Lower lobe of right lung (tissue), 2 donors: Measurements from ENCODE around the gene PRM1. TPM values are rescaled to one million over a fixed set of nuclear protein-coding genes. Genes with fewer than 3 reads are reported as not detected.

ENCODE experiments used
- ATAC-seq, 2 donors: fragments of 200-7000 bp; cut with Tn5 transposase; one replicate each; pipeline ENCODE4 v1.9.1; 2020 to 2022; ENCODE audit warnings: mild to moderate bottlenecking in 2 of 2, moderate library complexity in 2 of 2
- DNase-seq: peaks from one replicate; pipeline ENCODE4 v3.0.0-alpha.2; 2020
- H3K27ac ChIP-seq: fragments of 200-600 bp; one replicate; pipeline ENCODE4 v1.8.0; 2022
- H3K27me3 ChIP-seq: fragments of 200-600 bp; one replicate; pipeline ENCODE4 v1.8.0; 2022; ENCODE audit warnings: low read depth
- H3K36me3 ChIP-seq: fragments of 200-600 bp; one replicate; pipeline ENCODE4 v1.8.0; 2022; ENCODE audit warnings: mild to moderate bottlenecking
- H3K4me1 ChIP-seq: fragments of 200-600 bp; one replicate; pipeline ENCODE4 v1.8.0; 2022
- H3K4me3 ChIP-seq: fragments of 200-600 bp; one replicate; pipeline ENCODE4 v1.8.0; 2022; ENCODE audit warnings: mild to moderate bottlenecking
- H3K9me3 ChIP-seq: fragments of 200-600 bp; one replicate; pipeline ENCODE4 v1.8.0; 2022
- intact Hi-C: fragments of 100-400 bp; cut with DNase I; formaldehyde crosslinking; loops from one replicate; pipeline ENCODE4 v1.11.0; 2022
- total RNA-seq: library from RNA; stranded (reverse); fragmentation: NEBNext Ultra II Directional; extraction: Animal tissue kit (Norgen Biotek cat#: 25700); gene quantifications from one replicate; pipeline ENCODE4 v1.2.1, GENCODE V29; 2021
- TF ChIP-seq, protein P1 (sequence below): fragments of 200-600 bp; IDR thresholded peaks from one replicate; pipeline ENCODE4 v1.8.0; 2022; ENCODE audit warnings: antibody characterized with exemption, mild to moderate bottlenecking
- donor health status: DM: no; HTN: yes; CAD: no; lungs with severe emphysema.

Gene PRM1
- total RNA-seq, 1 donor from 2014 or later: not detected

DNA sequence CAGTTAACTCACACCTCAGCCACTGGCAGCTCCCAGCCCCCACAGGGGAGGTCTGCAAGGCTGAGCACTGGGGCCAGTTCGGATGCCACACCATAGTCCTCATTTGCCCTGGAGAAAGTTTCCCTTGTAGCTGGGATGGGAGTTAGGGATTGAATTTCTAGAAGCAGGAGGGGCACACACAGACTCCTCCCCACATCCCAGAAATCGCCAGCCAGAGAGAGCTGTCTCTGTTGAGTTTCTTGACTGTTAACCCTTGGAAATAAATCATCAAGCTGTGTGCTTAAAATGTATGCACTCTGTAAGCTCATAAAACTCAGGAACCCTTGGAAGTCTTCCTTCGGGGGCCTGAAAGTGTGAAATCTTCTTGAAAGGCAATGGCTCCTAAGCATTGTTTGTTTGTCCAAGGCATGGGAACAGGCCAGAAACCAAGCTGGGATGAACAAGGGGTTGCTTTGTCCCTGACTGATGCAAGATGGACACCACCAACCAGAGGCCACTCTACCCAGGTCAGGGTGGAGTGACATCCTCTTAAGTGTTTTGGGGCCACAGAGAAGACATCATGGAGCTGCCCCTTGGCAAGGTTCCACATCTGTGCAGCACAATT, 7.3 kb downstream of the PRM1 start:
- DNase-seq (no peak), ATAC-seq (no peak)
- H3K4me1 ChIP-seq: no peaks in the 10 kb centered on the region
- no peaks in the 10 kb centered on the region for H3K36me3 ChIP-seq
- TF ChIP-seq, protein P1, sequence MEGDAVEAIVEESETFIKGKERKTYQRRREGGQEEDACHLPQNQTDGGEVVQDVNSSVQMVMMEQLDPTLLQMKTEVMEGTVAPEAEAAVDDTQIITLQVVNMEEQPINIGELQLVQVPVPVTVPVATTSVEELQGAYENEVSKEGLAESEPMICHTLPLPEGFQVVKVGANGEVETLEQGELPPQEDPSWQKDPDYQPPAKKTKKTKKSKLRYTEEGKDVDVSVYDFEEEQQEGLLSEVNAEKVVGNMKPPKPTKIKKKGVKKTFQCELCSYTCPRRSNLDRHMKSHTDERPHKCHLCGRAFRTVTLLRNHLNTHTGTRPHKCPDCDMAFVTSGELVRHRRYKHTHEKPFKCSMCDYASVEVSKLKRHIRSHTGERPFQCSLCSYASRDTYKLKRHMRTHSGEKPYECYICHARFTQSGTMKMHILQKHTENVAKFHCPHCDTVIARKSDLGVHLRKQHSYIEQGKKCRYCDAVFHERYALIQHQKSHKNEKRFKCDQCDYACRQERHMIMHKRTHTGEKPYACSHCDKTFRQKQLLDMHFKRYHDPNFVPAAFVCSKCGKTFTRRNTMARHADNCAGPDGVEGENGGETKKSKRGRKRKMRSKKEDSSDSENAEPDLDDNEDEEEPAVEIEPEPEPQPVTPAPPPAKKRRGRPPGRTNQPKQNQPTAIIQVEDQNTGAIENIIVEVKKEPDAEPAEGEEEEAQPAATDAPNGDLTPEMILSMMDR: no peak
- H3K27me3 ChIP-seq: no peaks in the 10 kb centered on the region
- H3K27ac ChIP-seq: no peak overlapping the region
- H3K4me3 ChIP-seq: no peak overlapping the region
- intact Hi-C loops: no loop called here
- no peaks in the 10 kb centered on the region for H3K9me3 ChIP-seq

DNA sequence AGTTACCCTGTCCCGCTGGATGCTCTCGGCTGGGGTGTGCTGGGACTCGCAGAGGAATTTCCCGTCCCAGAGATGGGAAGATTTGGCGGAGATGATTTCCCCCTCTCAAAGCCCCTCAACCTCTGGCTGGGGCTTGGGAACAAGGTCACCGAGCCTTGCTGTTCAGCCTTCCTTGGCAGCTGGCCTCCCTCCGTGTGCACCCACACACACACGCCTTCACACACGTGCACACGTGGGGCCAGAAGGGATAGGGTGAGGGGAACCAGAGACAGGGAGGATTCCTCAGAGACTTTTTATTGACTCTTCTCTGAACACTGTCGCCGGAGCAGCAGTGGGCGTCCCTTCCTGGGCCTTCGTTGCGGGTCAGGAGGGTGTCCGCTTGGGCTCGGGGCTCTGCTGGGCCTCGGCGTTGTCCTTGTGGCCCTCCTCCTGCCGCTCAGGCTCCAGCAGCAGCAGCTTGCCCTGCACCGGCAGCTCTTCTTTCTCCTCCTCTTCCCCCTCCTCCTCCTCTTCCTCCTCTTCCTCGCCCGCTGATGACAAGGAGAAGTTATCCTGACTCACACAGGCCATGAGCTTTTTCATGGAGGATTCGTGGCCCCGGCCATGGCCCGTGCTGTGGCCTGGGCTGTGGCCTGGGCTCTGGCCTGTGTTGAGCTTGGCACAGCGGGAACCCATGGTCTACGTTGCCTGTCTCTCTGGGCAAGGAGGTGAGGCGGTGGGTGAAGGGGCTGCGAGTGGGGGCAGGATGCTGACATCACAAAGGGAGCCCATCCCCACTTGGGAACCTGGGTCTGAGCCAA, 8.0 kb downstream of the PRM1 start, which contains the start of gene PRM3:
Gene PRM3, minus strand, starts transcription at position 709 of the 800 bp plus-strand sequence. Its CDS starts 34 bp downstream, at position 675.
- DNase-seq: no peak
- intact Hi-C loops: no loop called here
- TF ChIP-seq, protein P1: no peak
- Histone ChIP-seq H3K27me3 (no peaks in the 10 kb centered on the region), H3K4me3 (no peak within 1 kb of the TSS), H3K4me1 (no peaks in the 10 kb centered on the region), H3K9me3 (no peaks in the 10 kb centered on the region), H3K27ac (no peak within 1 kb of the TSS), H3K36me3 (no peaks in the 10 kb centered on the region)
- no peak for ATAC-seq

DNA sequence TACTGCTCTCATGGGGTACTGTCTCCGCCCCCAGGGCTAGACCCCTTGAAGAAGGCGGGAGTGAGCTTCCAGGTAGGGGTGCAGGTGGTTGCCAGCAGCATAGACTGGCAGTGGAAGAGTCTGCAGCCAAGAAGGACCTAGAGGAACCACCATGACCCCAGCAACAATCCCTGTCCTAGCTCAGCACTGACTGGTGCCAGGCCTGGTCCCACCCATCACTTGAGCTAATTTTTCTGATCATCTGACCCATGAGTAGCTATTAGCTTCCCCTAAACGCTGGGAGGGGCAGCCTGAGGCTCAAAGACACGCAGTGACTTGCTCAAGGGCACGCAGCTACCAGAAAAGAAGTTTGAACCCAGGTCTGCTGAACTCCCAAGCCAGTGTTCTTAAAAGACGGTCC, 8.6 kb downstream of the PRM1 start:
- ATAC-seq (peak in 1 of 2 donors; percentile 34), DNase-seq (no peak)
- Histone ChIP-seq H3K4me3 (no peak overlapping the region), H3K36me3 (no peaks in the 10 kb centered on the region), H3K27ac (no peak overlapping the region), H3K4me1 (no peaks in the 10 kb centered on the region), H3K9me3 (no peaks in the 10 kb centered on the region), H3K27me3 (no peaks in the 10 kb centered on the region)
- intact Hi-C loops: no loop called here
- TF ChIP-seq, protein P1: no peak

DNA sequence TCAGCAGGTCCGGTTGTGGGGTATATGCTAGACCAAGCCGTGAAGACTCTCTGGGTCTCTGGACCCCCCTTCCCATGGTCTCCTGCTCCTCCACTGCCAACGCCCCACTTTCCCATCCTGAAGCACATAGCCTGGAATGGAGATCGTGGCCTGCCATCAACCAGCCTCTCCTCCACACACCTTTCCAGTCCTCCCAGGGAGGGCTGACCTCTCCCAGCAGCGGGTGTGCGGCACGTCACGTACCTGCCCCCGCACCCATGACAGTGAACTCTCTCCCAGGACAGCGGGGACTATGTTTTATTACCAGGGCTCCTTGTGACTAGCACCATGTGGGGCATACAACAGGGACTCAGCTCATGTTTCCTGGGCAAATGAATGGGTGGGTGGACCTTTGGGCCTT, 9.5 kb downstream of the PRM1 start:
- Histone ChIP-seq H3K4me1 (no peaks in the 10 kb centered on the region), H3K4me3 (no peak overlapping the region), H3K27ac (no peak overlapping the region), H3K36me3 (no peaks in the 10 kb centered on the region), H3K9me3 (no peaks in the 10 kb centered on the region), H3K27me3 (no peaks in the 10 kb centered on the region)
- TF ChIP-seq, protein P1: no peak
- no peak for DNase-seq
- intact Hi-C loops: no loop called here
- no peak for ATAC-seq

DNA sequence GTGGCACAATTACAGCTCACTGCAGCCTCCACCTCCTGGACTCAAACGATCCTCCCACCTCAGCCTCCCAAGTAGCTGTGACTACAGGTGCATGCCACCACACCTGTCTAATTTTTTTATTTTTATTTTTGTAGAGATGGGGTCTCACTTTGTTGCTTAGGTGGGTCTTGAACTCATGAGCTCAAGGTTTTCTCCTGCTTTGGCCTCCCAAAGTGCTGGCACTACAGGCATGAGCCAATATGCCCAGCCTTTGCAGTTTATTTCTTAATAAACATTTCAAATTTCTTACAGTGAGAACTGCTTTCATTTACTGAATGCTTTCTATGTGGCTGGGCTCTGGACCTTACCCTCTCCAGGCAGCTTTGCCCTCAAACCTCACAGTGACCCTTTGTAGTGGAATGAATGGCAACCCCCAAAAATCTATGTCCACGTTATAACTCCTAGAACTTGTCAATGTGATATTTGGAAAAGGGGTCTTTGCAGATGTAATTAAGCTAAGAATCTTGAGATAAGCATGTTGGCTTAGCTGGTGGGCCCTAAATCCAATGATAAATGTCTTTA, 10.4 kb downstream of the PRM1 start:
- intact Hi-C loops: no loop called here
- no peaks in the 10 kb centered on the region for H3K9me3 ChIP-seq
- no peaks in the 10 kb centered on the region for H3K27me3 ChIP-seq
- H3K36me3 ChIP-seq: no peaks in the 10 kb centered on the region
- DNase-seq (no peak), ATAC-seq (no peak)
- no peak overlapping the region for H3K4me3 ChIP-seq
- peaks cover 5% of the 10 kb centered on the region for H3K4me1 ChIP-seq
- TF ChIP-seq, protein P1: no peak
- no peak overlapping the region for H3K27ac ChIP-seq
